ENCODE data around the gene SORCS2.

GRCh38 chr4:7704625-7705024 lies 512.3 kb downstream of the SORCS2 start:
- no peak for TF ChIP-seq SMC3 (IDR thresholded peaks at IDR 0.05; ENCODE audit: low read depth, low read length)
- TF ChIP-seq CTCF (conservative IDR thresholded peaks at IDR 0.05; ENCODE audit: low read depth, low read length) = no peak
- no peak for TF ChIP-seq MAFK (IDR thresholded peaks at IDR 0.05; ENCODE audit: low read depth, low read length)
- no peak for TF ChIP-seq RCOR1 (IDR thresholded peaks at IDR 0.05; ENCODE audit: insufficient replicate concordance, low read length)
- no peak for TF ChIP-seq MAZ (IDR thresholded peaks at IDR 0.05; ENCODE audit: borderline replicate concordance, low read depth, low read length)
